Ascending aorta (tissue), 2 donors: ENCODE data around the gene GPR137B. TPM values are rescaled to one million over a fixed set of nuclear protein-coding genes. Genes with fewer than 3 reads are reported as not detected.

Experiments
- DNase-seq, 2 donors: peaks; one replicate each; pipeline ENCODE4 v3.0.0-alpha.2; 2019; ENCODE audit warnings: low spot score in 2 of 2
- H3K27ac ChIP-seq, 2 donors: fragments of 200-600 bp; sonication (generic); one replicate each; pipeline ENCODE4 v1.5.1; 2016 to 2017; ENCODE audit warnings: mild to moderate bottlenecking in 1 of 2
- H3K27me3 ChIP-seq: fragments of 200-600 bp; sonication (generic); one replicate; pipeline ENCODE4 v1.5.1; 2017
- H3K36me3 ChIP-seq, 2 donors: fragments of 200-600 bp; sonication (generic); one replicate each; pipeline ENCODE4 v1.5.1; 2016
- H3K4me1 ChIP-seq, 2 donors: fragments of 200-600 bp; sonication (generic); one replicate each; pipeline ENCODE4 v1.5.1; 2016 to 2017; ENCODE audit warnings: mild to moderate bottlenecking in 1 of 2
- H3K4me3 ChIP-seq, 2 donors: fragments of 200-600 bp; sonication (generic); one replicate each; pipeline ENCODE4 v1.5.1; 2016 to 2017; ENCODE audit warnings: mild to moderate bottlenecking in 1 of 2
- H3K9me3 ChIP-seq, 2 donors: fragments of 200-600 bp; sonication (generic); one replicate each; pipeline ENCODE4 v1.5.1; 2016
- CTCF ChIP-seq, 3 experiments: fragments of 200-600 bp in 2 of 3; fragments of 450-650 bp in 1 of 3; sonication (generic) in 2 of 3; IDR thresholded peaks; one replicate each; pipeline ENCODE4 v1.5.1; 2016 to 2019; ENCODE audit warnings: antibody characterized with exemption in 3 of 3, mild to moderate bottlenecking in 1 of 3, moderate library complexity in 1 of 3
- intact Hi-C: fragments of 100-400 bp; cut with DNase I; formaldehyde crosslinking; loops from one replicate; pipeline ENCODE4 v1.15.1; 2023
- total RNA-seq: library from RNA; depleted of rRNA; stranded (reverse); fragments of >200 nt; gene quantifications from one replicate; pipeline ENCODE4 v1.1.0, GENCODE V29; 2016

Gene GPR137B
- total RNA-seq, 1 donor from 2014 or later, result 22.5 TPM

DNA sequence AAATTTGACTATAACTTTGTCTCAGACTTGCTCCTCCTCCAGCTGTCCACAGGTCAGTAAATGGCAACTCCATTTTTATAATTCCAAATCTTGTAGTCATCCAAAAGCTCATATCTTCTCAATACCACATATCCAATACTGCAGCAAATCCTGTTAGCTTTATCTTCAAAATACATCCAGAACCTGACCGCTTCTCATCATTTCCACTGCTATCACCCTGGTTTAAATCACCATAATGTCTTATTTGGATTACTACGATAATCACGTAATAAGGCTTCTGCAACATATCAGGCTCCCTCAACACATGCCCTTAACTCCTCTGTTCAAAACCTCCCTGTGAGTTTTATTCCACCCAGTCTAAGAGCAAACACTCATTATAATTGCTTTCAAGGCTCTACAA is 104.9 kb downstream of the GPR137B start:
- no peak overlapping the region for H3K27ac ChIP-seq
- no peak for TF ChIP-seq CTCF (IDR thresholded peaks at IDR 0.05)
- DNase-seq, result no peak
- H3K4me1 ChIP-seq, result no peaks in the 10 kb centered on the region
- H3K36me3 ChIP-seq, result peaks cover 0 to 4% of the 10 kb centered on the region in 2 donors
- H3K9me3 ChIP-seq, result no peaks in the 10 kb centered on the region
- intact Hi-C loops, result no loop called here
- no peak overlapping the region for H3K4me3 ChIP-seq
- H3K27me3 ChIP-seq, result no peaks in the 10 kb centered on the region

- Histone ChIP-seq H3K27ac (no peak overlapping the region), H3K9me3 (no peaks in the 10 kb centered on the region), H3K27me3 (no peaks in the 10 kb centered on the region), H3K4me1 (no peaks in the 10 kb centered on the region), H3K4me3 (no peak overlapping the region), H3K36me3 (peaks cover 0 to 6% of the 10 kb centered on the region in 2 donors)
- intact Hi-C loops, result no loop called here
- no peak for DNase-seq
- no peak for TF ChIP-seq CTCF (IDR thresholded peaks at IDR 0.05)
Observed at GRCh38 chr1:236251587-236251986, 109.2 kb downstream of the GPR137B start.

DNA sequence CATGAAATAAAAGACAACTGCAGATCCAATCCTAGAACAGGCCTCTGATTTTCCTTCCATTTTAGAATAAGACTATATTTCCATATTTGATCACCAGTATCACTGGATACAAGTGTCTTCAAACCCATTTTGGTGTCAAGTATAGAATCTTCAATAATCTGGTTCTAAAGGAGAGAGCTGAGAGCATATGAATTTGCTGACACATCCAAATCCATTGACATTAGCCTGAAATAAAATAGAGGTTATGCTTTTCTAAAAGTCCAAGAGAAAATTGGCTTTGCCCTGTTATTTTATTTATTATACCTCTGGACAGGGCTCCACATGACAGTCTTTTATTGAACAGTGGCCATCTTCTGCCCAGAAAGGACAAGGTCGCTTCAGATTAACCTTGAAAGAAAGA is 110.8 kb downstream of the GPR137B start:
- DNase-seq, result no peak
- intact Hi-C loops, result no loop called here

GRCh38 chr1:236253918-236254637 is 111.7 kb downstream of the GPR137B start:
- no peak for DNase-seq
- intact Hi-C loops, result no loop called here
- peaks cover 0 to 8% of the 10 kb centered on the region in 2 donors for H3K36me3 ChIP-seq
- TF ChIP-seq CTCF (IDR thresholded peaks at IDR 0.05), result no peak
- H3K27me3 ChIP-seq, result no peaks in the 10 kb centered on the region
- no peak overlapping the region for H3K27ac ChIP-seq
- peaks cover 14 to 17% of the 10 kb centered on the region in 2 donors for H3K9me3 ChIP-seq
- H3K4me3 ChIP-seq, result no peak overlapping the region
- no peaks in the 10 kb centered on the region for H3K4me1 ChIP-seq

More for the DNA sequence above, 110.8 kb downstream of the GPR137B start:
- no peak for TF ChIP-seq CTCF (IDR thresholded peaks at IDR 0.05)
- H3K27me3 ChIP-seq, result no peaks in the 10 kb centered on the region
- H3K27ac ChIP-seq, result no peak overlapping the region
- peaks cover 0 to 8% of the 10 kb centered on the region in 2 donors for H3K36me3 ChIP-seq
- no peak overlapping the region for H3K4me3 ChIP-seq
- no peaks in the 10 kb centered on the region for H3K4me1 ChIP-seq
- H3K9me3 ChIP-seq, result peaks cover 4 to 9% of the 10 kb centered on the region in 2 donors

GRCh38 chr1:236257216-236257615 is 114.9 kb downstream of the GPR137B start:
- peaks cover 0 to 11% of the 10 kb centered on the region in 2 donors for H3K36me3 ChIP-seq
- no peak overlapping the region for H3K4me3 ChIP-seq

More at GRCh38 chr1:236257216-236257615, 114.9 kb downstream of the GPR137B start:
- peaks cover 17 to 41% of the 10 kb centered on the region in 2 donors for H3K9me3 ChIP-seq
- no peak overlapping the region for H3K27ac ChIP-seq
- intact Hi-C loops, result no loop called here
- H3K4me1 ChIP-seq, result no peaks in the 10 kb centered on the region
- no peak for DNase-seq
- H3K27me3 ChIP-seq, result no peaks in the 10 kb centered on the region
- TF ChIP-seq CTCF (IDR thresholded peaks at IDR 0.05), result no peak
